Measurements from ENCODE around the gene EML6.

Gene EML6

DNA sequence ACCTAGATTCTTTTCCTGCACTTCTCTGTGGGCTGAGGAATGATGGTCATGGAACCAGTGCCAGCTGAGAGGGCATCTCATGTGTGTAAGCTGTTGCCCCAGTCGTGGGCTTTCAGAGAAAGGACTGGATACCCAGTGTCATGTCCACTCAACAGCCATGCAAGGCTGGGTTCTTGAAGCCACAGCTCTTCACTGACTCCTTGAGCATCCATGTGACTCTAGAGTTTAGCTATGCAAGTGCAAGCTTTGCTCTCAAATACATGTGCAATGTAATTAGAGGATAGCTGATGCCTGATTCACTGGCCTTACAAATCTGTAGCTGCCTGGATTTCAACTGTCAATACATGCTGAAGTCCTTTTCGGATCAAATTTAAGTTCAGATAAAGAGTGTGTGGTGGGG is 46.8 kb upstream of the EML6 start:
- Histone ChIP-seq H3K79me2 (ENCODE audit: insufficient read depth, low read length) (no peaks in the 10 kb centered on the region), H4K20me1 (ENCODE audit: insufficient read depth, low read length, poor library complexity, severe bottlenecking) (no peaks in the 10 kb centered on the region), H3K9ac (ENCODE audit: low read depth, low read length, poor library complexity, severe bottlenecking) (no peak overlapping the region), H3K4me2 (ENCODE audit: low read depth, low read length, poor library complexity, severe bottlenecking) (no peak overlapping the region), H3K9me2 (replicated peaks; ENCODE audit: low read depth, low read length) (no peaks in the 10 kb centered on the region), H3K9me3 (ENCODE audit: insufficient read depth, low read depth, low read length) (no peaks in the 10 kb centered on the region), H3K4me3 (ENCODE audit: low read length, poor library complexity, severe bottlenecking) (no peak overlapping the region), H3F3A (ENCODE audit: low read depth) (no peaks in the 10 kb centered on the region), H3K27me3 (ENCODE audit: insufficient read depth, low read length, poor library complexity, severe bottlenecking) (no peaks in the 10 kb centered on the region), H3K4me1 (ENCODE audit: insufficient read depth, low read length, poor library complexity, severe bottlenecking) (peaks cover 30% of the 10 kb centered on the region), H2AFZ (ENCODE audit: low read length) (no peak overlapping the region), H3K36me3 (ENCODE audit: insufficient read depth, low read length) (no peaks in the 10 kb centered on the region)
- TF ChIP-seq, protein P1, sequence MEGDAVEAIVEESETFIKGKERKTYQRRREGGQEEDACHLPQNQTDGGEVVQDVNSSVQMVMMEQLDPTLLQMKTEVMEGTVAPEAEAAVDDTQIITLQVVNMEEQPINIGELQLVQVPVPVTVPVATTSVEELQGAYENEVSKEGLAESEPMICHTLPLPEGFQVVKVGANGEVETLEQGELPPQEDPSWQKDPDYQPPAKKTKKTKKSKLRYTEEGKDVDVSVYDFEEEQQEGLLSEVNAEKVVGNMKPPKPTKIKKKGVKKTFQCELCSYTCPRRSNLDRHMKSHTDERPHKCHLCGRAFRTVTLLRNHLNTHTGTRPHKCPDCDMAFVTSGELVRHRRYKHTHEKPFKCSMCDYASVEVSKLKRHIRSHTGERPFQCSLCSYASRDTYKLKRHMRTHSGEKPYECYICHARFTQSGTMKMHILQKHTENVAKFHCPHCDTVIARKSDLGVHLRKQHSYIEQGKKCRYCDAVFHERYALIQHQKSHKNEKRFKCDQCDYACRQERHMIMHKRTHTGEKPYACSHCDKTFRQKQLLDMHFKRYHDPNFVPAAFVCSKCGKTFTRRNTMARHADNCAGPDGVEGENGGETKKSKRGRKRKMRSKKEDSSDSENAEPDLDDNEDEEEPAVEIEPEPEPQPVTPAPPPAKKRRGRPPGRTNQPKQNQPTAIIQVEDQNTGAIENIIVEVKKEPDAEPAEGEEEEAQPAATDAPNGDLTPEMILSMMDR (conservative IDR thresholded peaks at IDR 0.05; ENCODE audit: low read length) = no peak
- TF ChIP-seq EZH2phosphoT487 (IDR thresholded peaks at IDR 0.05; ENCODE audit: borderline replicate concordance) = no peak

DNA sequence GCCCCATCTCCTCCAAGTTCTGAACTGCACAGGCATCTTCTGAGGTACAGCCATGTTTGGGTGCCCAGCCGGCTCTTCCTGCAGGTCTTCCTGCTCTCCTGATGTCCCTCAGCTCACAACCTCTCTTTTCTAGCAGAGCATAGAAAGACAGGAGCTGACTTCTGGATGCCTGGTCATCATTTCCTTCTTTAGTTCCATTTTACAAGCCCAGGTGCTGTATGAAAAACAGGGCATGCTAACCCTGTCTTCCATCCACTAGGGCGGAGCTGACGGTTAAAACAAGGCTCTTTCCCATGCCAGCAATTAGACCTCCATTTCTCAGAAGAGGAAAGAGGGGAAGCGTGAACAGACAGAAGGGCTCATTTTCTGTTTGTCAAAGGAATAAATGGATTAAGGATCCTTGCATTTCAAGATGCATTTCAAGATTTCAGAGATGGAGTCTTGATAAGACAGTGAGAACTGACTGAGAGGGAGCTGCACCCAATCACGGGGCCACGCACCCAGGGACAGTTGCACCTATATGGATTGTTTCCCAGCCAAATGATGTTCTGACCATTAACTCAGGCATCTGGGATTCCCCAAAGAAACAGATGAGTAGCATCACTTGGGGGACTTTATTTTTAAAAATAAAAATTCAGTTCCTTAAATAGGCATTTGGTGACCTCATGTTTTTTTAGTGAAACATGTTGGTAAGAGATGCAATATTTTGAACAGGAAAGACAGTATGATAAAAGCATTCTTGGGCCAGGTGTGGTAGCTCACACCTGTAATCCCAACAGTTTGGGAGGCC is 45.8 kb upstream of the EML6 start:
- Histone ChIP-seq H3F3A (ENCODE audit: low read depth) (no peaks in the 10 kb centered on the region), H3K79me2 (ENCODE audit: insufficient read depth, low read length) (no peaks in the 10 kb centered on the region), H4K20me1 (ENCODE audit: insufficient read depth, low read length, poor library complexity, severe bottlenecking) (no peaks in the 10 kb centered on the region), H3K9ac (ENCODE audit: low read depth, low read length, poor library complexity, severe bottlenecking) (no peak overlapping the region), H2AFZ (ENCODE audit: low read length) (no peak overlapping the region), H3K4me2 (ENCODE audit: low read depth, low read length, poor library complexity, severe bottlenecking) (no peak overlapping the region), H3K9me3 (ENCODE audit: insufficient read depth, low read depth, low read length) (no peaks in the 10 kb centered on the region), H3K4me3 (ENCODE audit: low read length, poor library complexity, severe bottlenecking) (no peak overlapping the region), H3K4me1 (ENCODE audit: insufficient read depth, low read length, poor library complexity, severe bottlenecking) (peaks cover 30% of the 10 kb centered on the region), H3K36me3 (ENCODE audit: insufficient read depth, low read length) (no peaks in the 10 kb centered on the region), H3K9me2 (replicated peaks; ENCODE audit: low read depth, low read length) (no peaks in the 10 kb centered on the region), H3K27me3 (ENCODE audit: insufficient read depth, low read length, poor library complexity, severe bottlenecking) (no peaks in the 10 kb centered on the region)
- TF ChIP-seq EZH2phosphoT487 (IDR thresholded peaks at IDR 0.05; ENCODE audit: borderline replicate concordance) = no peak
- TF ChIP-seq, protein P1 (conservative IDR thresholded peaks at IDR 0.05; ENCODE audit: low read length) = no peak

DNA sequence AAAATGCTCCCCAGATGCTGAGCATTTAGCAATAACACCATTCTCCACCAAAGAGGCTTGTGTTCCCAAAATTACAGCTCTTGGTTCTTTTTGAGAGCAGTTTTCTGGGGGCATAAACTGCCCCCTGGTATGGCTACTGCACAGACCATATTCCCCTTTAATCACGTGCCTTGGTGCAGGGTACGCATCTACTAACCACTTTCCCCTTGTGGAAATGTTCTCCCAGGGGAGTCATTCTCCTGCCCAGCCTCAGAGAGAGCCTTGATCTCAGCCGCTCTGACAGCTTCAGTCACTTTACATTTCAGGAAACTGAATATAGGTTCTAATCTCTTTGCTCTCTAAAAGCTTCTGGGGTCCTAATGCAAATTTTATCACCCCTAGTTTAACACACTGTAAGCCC is 44.7 kb upstream of the EML6 start:
- H3K36me3 ChIP-seq (ENCODE audit: insufficient read depth, low read length) = no peaks in the 10 kb centered on the region
- H3F3A ChIP-seq (ENCODE audit: low read depth) = no peaks in the 10 kb centered on the region

More for the DNA sequence above, 44.7 kb upstream of the EML6 start:
- Histone ChIP-seq H4K20me1 (ENCODE audit: insufficient read depth, low read length, poor library complexity, severe bottlenecking) (no peaks in the 10 kb centered on the region), H3K9me3 (ENCODE audit: insufficient read depth, low read depth, low read length) (no peaks in the 10 kb centered on the region), H3K4me3 (ENCODE audit: low read length, poor library complexity, severe bottlenecking) (no peak overlapping the region), H3K9me2 (replicated peaks; ENCODE audit: low read depth, low read length) (no peaks in the 10 kb centered on the region), H3K4me1 (ENCODE audit: insufficient read depth, low read length, poor library complexity, severe bottlenecking) (peaks cover 30% of the 10 kb centered on the region), H2AFZ (ENCODE audit: low read length) (no peak overlapping the region), H3K9ac (ENCODE audit: low read depth, low read length, poor library complexity, severe bottlenecking) (no peak overlapping the region), H3K79me2 (ENCODE audit: insufficient read depth, low read length) (no peaks in the 10 kb centered on the region), H3K27me3 (ENCODE audit: insufficient read depth, low read length, poor library complexity, severe bottlenecking) (no peaks in the 10 kb centered on the region), H3K4me2 (ENCODE audit: low read depth, low read length, poor library complexity, severe bottlenecking) (peak overlapping the region; percentile 29)
- TF ChIP-seq EZH2phosphoT487 (IDR thresholded peaks at IDR 0.05; ENCODE audit: borderline replicate concordance) = no peak
- TF ChIP-seq, protein P1 (conservative IDR thresholded peaks at IDR 0.05; ENCODE audit: low read length) = no peak
